ENCODE results near the gene F2.

Gene F2

GRCh38 chr11:46736146-46736545, 17.1 kb downstream of the F2 start:
- H3K4me3 ChIP-seq (ENCODE audit: low read depth in 1 of 2, low read length in 1 of 2), result no peak overlapping the region
- no peaks in the 10 kb centered on the region for H3K9me3 ChIP-seq
- H3K27ac ChIP-seq, result no peak overlapping the region
- peaks cover 3% of the 10 kb centered on the region for H3K36me3 ChIP-seq
- no peak for TF ChIP-seq CTCF (IDR thresholded peaks at IDR 0.05)
- H3K27me3 ChIP-seq, result no peaks in the 10 kb centered on the region
- no peaks in the 10 kb centered on the region for H3K4me1 ChIP-seq (ENCODE audit: control insufficient read depth in 1 of 2, insufficient read depth in 1 of 2, low read depth in 1 of 2, low read length in 1 of 2)

- TF ChIP-seq CTCF (IDR thresholded peaks at IDR 0.05), result no peak
- H3K4me3 ChIP-seq (ENCODE audit: low read depth in 1 of 2, low read length in 1 of 2), result no peak overlapping the region
- H3K4me1 ChIP-seq (ENCODE audit: control insufficient read depth in 1 of 2, insufficient read depth in 1 of 2, low read depth in 1 of 2, low read length in 1 of 2), result no peaks in the 10 kb centered on the region
Observed at GRCh38 chr11:46736615-46737014, 17.6 kb downstream of the F2 start.

GRCh38 chr11:46737699-46738098, 18.7 kb downstream of the F2 start:
- no peak for TF ChIP-seq CTCF (IDR thresholded peaks at IDR 0.05)
- H3K4me1 ChIP-seq (ENCODE audit: control insufficient read depth in 1 of 2, insufficient read depth in 1 of 2, low read depth in 1 of 2, low read length in 1 of 2), result no peaks in the 10 kb centered on the region
- no peaks in the 10 kb centered on the region for H3K27me3 ChIP-seq
- H3K27ac ChIP-seq, result no peak overlapping the region
- no peak overlapping the region for H3K4me3 ChIP-seq (ENCODE audit: low read depth in 1 of 2, low read length in 1 of 2)
- no peaks in the 10 kb centered on the region for H3K9me3 ChIP-seq
- H3K36me3 ChIP-seq, result peaks cover 18% of the 10 kb centered on the region

More at GRCh38 chr11:46736615-46737014, 17.6 kb downstream of the F2 start:
- no peak overlapping the region for H3K27ac ChIP-seq
- H3K27me3 ChIP-seq, result no peaks in the 10 kb centered on the region
- peaks cover 8% of the 10 kb centered on the region for H3K36me3 ChIP-seq
- H3K9me3 ChIP-seq, result no peaks in the 10 kb centered on the region

GRCh38 chr11:46738887-46739286, 19.9 kb downstream of the F2 start:
- no peak for TF ChIP-seq CTCF (IDR thresholded peaks at IDR 0.05)
- Histone ChIP-seq H3K36me3 (peaks cover 29% of the 10 kb centered on the region), H3K4me3 (ENCODE audit: low read depth in 1 of 2, low read length in 1 of 2) (no peak overlapping the region), H3K27ac (no peak overlapping the region), H3K9me3 (no peaks in the 10 kb centered on the region), H3K27me3 (no peaks in the 10 kb centered on the region), H3K4me1 (ENCODE audit: control insufficient read depth in 1 of 2, insufficient read depth in 1 of 2, low read depth in 1 of 2, low read length in 1 of 2) (no peaks in the 10 kb centered on the region)

- H3K27me3 ChIP-seq, result no peaks in the 10 kb centered on the region
- H3K36me3 ChIP-seq, result peaks cover 56% of the 10 kb centered on the region
- H3K27ac ChIP-seq, result no peak overlapping the region
- no peaks in the 10 kb centered on the region for H3K9me3 ChIP-seq
- no peaks in the 10 kb centered on the region for H3K4me1 ChIP-seq (ENCODE audit: control insufficient read depth in 1 of 2, insufficient read depth in 1 of 2, low read depth in 1 of 2, low read length in 1 of 2)
- TF ChIP-seq CTCF (IDR thresholded peaks at IDR 0.05), result no peak
- no peak overlapping the region for H3K4me3 ChIP-seq (ENCODE audit: low read depth in 1 of 2, low read length in 1 of 2)
Observed at GRCh38 chr11:46741600-46742484, 22.8 kb downstream of the F2 start.

Measured in neutrophil (primary cell).